Measurements from ENCODE around the gene ARHGAP22. TPM values are rescaled to one million over a fixed set of nuclear protein-coding genes. Genes with fewer than 3 reads are reported as not detected.

The ARHGAP22 gene
- total RNA-seq, 4 donors from 2014 or later, result 0.59 to 2.1 (median 1.2) TPM

- Histone ChIP-seq H3K4me3 (no peak overlapping the region), H3K27me3 (no peaks in the 10 kb centered on the region), H3K4me1 (peaks cover 0 to 13% (median 0%) of the 10 kb centered on the region in 3 donors), H3K9me3 (peaks cover 0 to 4% (median 2%) of the 10 kb centered on the region in 3 donors), H3K27ac (no peak overlapping the region), H3K36me3 (peaks cover 0 to 35% (median 0%) of the 10 kb centered on the region in 3 donors)
- intact Hi-C loops (cut with DNase I), result no loop called here
- WGBS, 2 donors, result 78 to 83% methylated on average over 4 of the region's 4 CpGs
- no peak for DNase-seq
- TF ChIP-seq, protein P1, sequence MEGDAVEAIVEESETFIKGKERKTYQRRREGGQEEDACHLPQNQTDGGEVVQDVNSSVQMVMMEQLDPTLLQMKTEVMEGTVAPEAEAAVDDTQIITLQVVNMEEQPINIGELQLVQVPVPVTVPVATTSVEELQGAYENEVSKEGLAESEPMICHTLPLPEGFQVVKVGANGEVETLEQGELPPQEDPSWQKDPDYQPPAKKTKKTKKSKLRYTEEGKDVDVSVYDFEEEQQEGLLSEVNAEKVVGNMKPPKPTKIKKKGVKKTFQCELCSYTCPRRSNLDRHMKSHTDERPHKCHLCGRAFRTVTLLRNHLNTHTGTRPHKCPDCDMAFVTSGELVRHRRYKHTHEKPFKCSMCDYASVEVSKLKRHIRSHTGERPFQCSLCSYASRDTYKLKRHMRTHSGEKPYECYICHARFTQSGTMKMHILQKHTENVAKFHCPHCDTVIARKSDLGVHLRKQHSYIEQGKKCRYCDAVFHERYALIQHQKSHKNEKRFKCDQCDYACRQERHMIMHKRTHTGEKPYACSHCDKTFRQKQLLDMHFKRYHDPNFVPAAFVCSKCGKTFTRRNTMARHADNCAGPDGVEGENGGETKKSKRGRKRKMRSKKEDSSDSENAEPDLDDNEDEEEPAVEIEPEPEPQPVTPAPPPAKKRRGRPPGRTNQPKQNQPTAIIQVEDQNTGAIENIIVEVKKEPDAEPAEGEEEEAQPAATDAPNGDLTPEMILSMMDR (IDR thresholded peaks at IDR 0.05), result no peak
- no peak for TF ChIP-seq POLR2A (IDR thresholded peaks at IDR 0.05)
These were observed 198.2 kb downstream of the ARHGAP22 start for GRCh38 chr10:48406658-48407057.

DNA sequence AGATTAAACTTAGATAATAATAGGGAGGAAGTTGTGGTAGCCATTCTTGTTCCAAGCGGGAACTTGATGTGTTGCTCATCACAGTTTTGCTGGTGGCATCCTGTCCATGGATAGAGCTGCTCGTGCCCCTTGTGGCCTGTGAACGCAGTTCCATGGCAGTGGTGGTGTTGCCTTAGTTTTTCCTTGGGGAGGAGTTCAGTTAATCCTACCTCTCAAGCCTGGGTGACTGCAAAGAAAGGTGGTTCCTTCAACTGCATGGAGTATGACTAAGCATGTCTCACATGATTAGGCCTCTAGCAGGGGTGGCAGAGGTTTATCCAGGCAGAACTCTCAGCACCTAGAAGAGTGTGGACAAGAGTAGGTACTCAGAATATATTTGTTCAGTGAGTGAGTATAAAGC, 198.7 kb downstream of the ARHGAP22 start:
- H3K4me1 ChIP-seq, result peaks cover 0 to 13% (median 0%) of the 10 kb centered on the region in 3 donors
- H3K27ac ChIP-seq, result no peak overlapping the region
- H3K9me3 ChIP-seq, result no peaks in the 10 kb centered on the region
- WGBS, 2 donors, result 39 to 56% methylated on average over 3 of the region's 3 CpGs
- DNase-seq, result no peak
- peaks cover 0 to 30% (median 0%) of the 10 kb centered on the region in 3 donors for H3K36me3 ChIP-seq
- no peak overlapping the region for H3K4me3 ChIP-seq
- intact Hi-C loops (cut with DNase I), result no loop called here
- H3K27me3 ChIP-seq, result no peaks in the 10 kb centered on the region
- TF ChIP-seq POLR2A (IDR thresholded peaks at IDR 0.05), result no peak
- TF ChIP-seq, protein P1 (IDR thresholded peaks at IDR 0.05), result peak in 2 of 6 experiments; percentile 13 to 62

DNA sequence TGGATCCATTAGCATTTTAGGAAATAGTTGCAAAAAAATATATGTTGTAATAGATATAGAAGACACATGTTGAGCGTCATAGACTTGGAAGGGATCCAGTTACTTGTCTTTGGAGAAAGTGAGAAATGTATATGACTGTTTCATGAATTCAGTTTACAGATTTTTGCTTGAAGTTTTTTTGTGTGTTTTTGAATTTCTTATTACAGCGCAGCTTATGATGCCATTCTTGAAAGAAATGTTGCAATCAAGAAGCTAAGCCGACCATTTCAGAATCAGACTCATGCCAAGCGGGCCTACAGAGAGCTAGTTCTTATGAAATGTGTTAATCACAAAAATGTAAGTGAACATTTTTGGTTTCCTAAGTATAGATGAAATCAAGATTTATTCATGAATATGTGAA, 200.2 kb downstream of the ARHGAP22 start:
- Histone ChIP-seq H3K4me1 (peaks cover 0 to 20% (median 0%) of the 10 kb centered on the region in 3 donors), H3K36me3 (peaks cover 0 to 15% (median 0%) of the 10 kb centered on the region in 3 donors), H3K4me3 (no peak overlapping the region), H3K27me3 (no peaks in the 10 kb centered on the region), H3K27ac (no peak overlapping the region), H3K9me3 (no peaks in the 10 kb centered on the region)
- intact Hi-C loops (cut with DNase I), result no loop called here
- no peak for DNase-seq
- TF ChIP-seq, protein P1 (IDR thresholded peaks at IDR 0.05), result no peak
- TF ChIP-seq POLR2A (IDR thresholded peaks at IDR 0.05), result no peak
- 81 to 89% methylated on average over 4 of the region's 4 CpGs for WGBS, 2 donors

- Histone ChIP-seq H3K27ac (no peak overlapping the region), H3K27me3 (no peaks in the 10 kb centered on the region), H3K9me3 (no peaks in the 10 kb centered on the region), H3K4me3 (no peak overlapping the region), H3K36me3 (no peaks in the 10 kb centered on the region), H3K4me1 (peaks cover 0 to 16% (median 0%) of the 10 kb centered on the region in 3 donors)
- 31 to 56% methylated on average over 1 of the region's 1 CpG for WGBS, 2 donors
- intact Hi-C loops (cut with DNase I), result no loop called here
- no peak for TF ChIP-seq POLR2A (IDR thresholded peaks at IDR 0.05)
- TF ChIP-seq, protein P1 (IDR thresholded peaks at IDR 0.05), result no peak
- DNase-seq, result no peak
These were observed 204.0 kb downstream of the ARHGAP22 start for GRCh38 chr10:48400850-48401220.

DNA sequence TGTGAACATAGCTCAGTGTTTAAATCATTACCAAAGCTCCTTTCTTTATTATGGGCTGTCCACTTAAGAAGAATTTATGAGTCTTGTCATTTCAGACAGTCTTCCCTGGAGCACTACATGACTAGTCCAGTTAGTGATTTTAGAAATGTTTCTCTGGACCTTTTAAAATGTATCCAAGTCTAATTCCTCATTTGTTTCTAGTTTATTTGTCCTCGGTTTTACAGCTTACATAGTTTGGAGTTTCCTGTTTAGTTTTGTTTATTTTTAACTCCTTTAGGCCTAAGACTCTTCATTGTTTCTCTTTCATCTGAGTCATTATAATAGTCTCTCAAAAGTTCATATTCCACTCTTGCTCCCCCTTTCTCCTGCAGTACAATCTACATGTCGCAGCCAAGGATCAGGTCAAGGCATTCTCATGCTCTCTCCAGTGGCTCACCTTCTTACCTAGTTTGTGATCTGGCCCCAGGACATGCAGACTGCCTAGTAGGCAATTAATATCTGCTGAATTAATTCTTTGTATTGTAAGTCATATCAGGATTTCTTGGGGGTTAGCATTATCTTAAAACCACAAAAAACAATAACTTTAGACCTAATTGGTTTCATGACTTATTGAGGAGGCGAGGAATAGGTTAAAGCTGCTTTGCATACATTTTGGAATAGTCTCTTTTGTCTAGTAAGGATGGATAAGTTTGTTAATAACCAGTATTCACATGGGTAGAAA, 204.6 kb downstream of the ARHGAP22 start:
- WGBS, 2 donors, result 56 to 69% methylated on average over 3 of the region's 3 CpGs
- Histone ChIP-seq H3K36me3 (no peaks in the 10 kb centered on the region), H3K4me1 (peaks cover 0 to 15% (median 0%) of the 10 kb centered on the region in 3 donors), H3K27me3 (no peaks in the 10 kb centered on the region), H3K4me3 (no peak overlapping the region), H3K9me3 (no peaks in the 10 kb centered on the region), H3K27ac (no peak overlapping the region)
- no peak for TF ChIP-seq POLR2A (IDR thresholded peaks at IDR 0.05)
- TF ChIP-seq, protein P1 (IDR thresholded peaks at IDR 0.05), result no peak
- no peak for DNase-seq
- intact Hi-C loops (cut with DNase I), result no loop called here
